Transverse colon (tissue), 4 donors: ENCODE data around the gene KANSL3. TPM values are rescaled to one million over a fixed set of nuclear protein-coding genes. Genes with fewer than 3 reads are reported as not detected.

Experiments used
- DNase-seq: peaks from one replicate; pipeline ENCODE4 v3.0.0-alpha.2; 2019
- H3K27ac ChIP-seq, 4 donors: fragments of 200-600 bp; sonication (generic); 2 replicates each; pipeline ENCODE4 v1.5.1; 2016 to 2018; ENCODE audit warnings: inconsistent platforms in 4 of 4
- H3K27me3 ChIP-seq: fragments of 200-600 bp; sonication (generic); 2 replicates; pipeline ENCODE4 v1.5.1; 2017; ENCODE audit warnings: inconsistent platforms
- H3K36me3 ChIP-seq, 4 donors: fragments of 200-600 bp; sonication (generic); 2 replicates each; pipeline ENCODE4 v1.5.1; 2017 to 2019; ENCODE audit warnings: inconsistent platforms in 4 of 4
- H3K4me1 ChIP-seq, 4 donors: fragments of 200-600 bp; sonication (generic); 2 replicates each; pipeline ENCODE4 v1.5.1; 2017 to 2020; ENCODE audit warnings: inconsistent platforms in 4 of 4
- H3K4me3 ChIP-seq, 4 donors: fragments of 200-600 bp; sonication (generic); 1 replicate in 1 of 4; 2 replicates in 3 of 4; pipeline versions ENCODE4 v1.5.1 to v1.6.1; 2017 to 2019; ENCODE audit warnings: inconsistent platforms in 4 of 4
- H3K9me3 ChIP-seq, 2 donors: fragments of 200-600 bp; sonication (generic); 2 replicates each; pipeline ENCODE4 v1.5.1; 2017 to 2019; ENCODE audit warnings: inconsistent platforms in 2 of 2
- EP300 ChIP-seq: sonication (generic); formaldehyde crosslinking; IDR thresholded peaks from one replicate; pipeline ENCODE4 v1.6.1; 2017; ENCODE audit warnings: antibody characterized with exemption, low read depth
- POLR2A ChIP-seq: fragments of 450-650 bp; IDR thresholded peaks from one replicate; pipeline ENCODE4 v1.6.1; 2016; ENCODE audit warnings: antibody characterized with exemption, mild to moderate bottlenecking, moderate library complexity
- POLR2AphosphoS5 ChIP-seq, 3 donors: sonication (generic); formaldehyde crosslinking; IDR thresholded peaks; one replicate each; pipeline ENCODE4 v1.6.1; 2016; ENCODE audit warnings: antibody characterized with exemption in 3 of 3
- WGBS, 2 donors: methylation state at CpG; one replicate each; pipeline ENCODE4 v1.1.5; 2018; ENCODE audit warnings: low coverage in 1 of 2; 5-methylcytosine and 5-hydroxymethylcytosine counted together
- in situ Hi-C, 4 donors: fragments of 200-750 bp; cut with MboI; loops; one replicate each; pipeline versions ENCODE4 v1.15.0 to v1.15.1; 2017; ENCODE audit warnings: low sequenced_read_pairs in 3 of 4, low pct_ligation_motif_present in 1 of 4, low pct_unique_long_range_greater_than_20kb in 1 of 4
- intact Hi-C: fragments of 100-400 bp; cut with DNase I; formaldehyde crosslinking; loops from one replicate; pipeline ENCODE4 v1.15.1; 2023; ENCODE audit warnings: low total_unique reads
- total RNA-seq, 4 donors: library from RNA; depleted of rRNA; stranded (reverse); fragments of >200 nt; gene quantifications; one replicate each; pipeline ENCODE4 v1.1.0, GENCODE V29; 2016
- TF ChIP-seq, protein P1 (sequence below), 5 experiments: fragments of 200-600 bp in 3 of 5; fragments of 450-650 bp in 2 of 5; sonication (generic) in 3 of 5; IDR thresholded peaks; 1 replicate in 2 of 5; 2 replicates in 3 of 5; pipeline ENCODE4 v1.5.1; 2016 to 2017; ENCODE audit warnings: antibody characterized with exemption in 5 of 5, inconsistent platforms in 3 of 5, mild to moderate bottlenecking in 2 of 5, moderate library complexity in 1 of 5

Gene KANSL3
- total RNA-seq, 4 donors from 2014 or later = 45.6 to 59.9 (median 53.4) TPM

GRCh38 chr2:96618596-96619283 lies 19.4 kb downstream of the KANSL3 start:
- intact Hi-C loops (no loop called here), in situ Hi-C loops (no loop called here)
- H3K4me3 ChIP-seq = no peak overlapping the region
- H3K36me3 ChIP-seq = peaks cover 0 to 21% (median 10%) of the 10 kb centered on the region in 4 donors
- H3K27ac ChIP-seq = no peak overlapping the region
- no peaks in the 10 kb centered on the region for H3K9me3 ChIP-seq
- 89 to 94% methylated on average over 2 to 8 of the region's 8 CpGs for WGBS, 2 donors
- H3K27me3 ChIP-seq = no peaks in the 10 kb centered on the region
- DNase-seq = no peak
- peaks cover 0 to 4% (median 0%) of the 10 kb centered on the region in 4 donors for H3K4me1 ChIP-seq
- TF ChIP-seq POLR2AphosphoS5 (IDR thresholded peaks at IDR 0.05) (no peak), EP300 (no peak), POLR2A (no peak)
- TF ChIP-seq, protein P1, sequence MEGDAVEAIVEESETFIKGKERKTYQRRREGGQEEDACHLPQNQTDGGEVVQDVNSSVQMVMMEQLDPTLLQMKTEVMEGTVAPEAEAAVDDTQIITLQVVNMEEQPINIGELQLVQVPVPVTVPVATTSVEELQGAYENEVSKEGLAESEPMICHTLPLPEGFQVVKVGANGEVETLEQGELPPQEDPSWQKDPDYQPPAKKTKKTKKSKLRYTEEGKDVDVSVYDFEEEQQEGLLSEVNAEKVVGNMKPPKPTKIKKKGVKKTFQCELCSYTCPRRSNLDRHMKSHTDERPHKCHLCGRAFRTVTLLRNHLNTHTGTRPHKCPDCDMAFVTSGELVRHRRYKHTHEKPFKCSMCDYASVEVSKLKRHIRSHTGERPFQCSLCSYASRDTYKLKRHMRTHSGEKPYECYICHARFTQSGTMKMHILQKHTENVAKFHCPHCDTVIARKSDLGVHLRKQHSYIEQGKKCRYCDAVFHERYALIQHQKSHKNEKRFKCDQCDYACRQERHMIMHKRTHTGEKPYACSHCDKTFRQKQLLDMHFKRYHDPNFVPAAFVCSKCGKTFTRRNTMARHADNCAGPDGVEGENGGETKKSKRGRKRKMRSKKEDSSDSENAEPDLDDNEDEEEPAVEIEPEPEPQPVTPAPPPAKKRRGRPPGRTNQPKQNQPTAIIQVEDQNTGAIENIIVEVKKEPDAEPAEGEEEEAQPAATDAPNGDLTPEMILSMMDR (IDR thresholded peaks at IDR 0.05) = no peak

DNA sequence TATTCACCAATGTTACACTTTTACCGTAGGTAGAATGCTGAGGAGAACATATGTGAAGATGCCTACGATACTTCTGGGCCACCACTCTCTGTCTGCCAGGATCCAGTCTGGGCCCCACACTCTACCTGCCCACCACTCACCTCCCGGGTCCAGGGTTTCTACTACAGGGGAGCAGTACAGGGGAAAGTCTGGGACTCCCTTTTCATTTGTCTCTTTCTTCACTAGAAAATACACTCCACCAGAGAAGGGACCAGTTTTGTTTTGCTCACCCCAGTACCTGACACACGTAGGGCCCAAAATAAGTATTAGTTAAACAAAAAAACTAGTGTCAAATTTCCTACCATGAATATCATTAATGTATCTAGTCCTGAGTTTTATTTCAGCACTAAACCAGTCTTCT lies 21.1 kb downstream of the KANSL3 start:
- in situ Hi-C loops (no loop called here), intact Hi-C loops (no loop called here)
- Histone ChIP-seq H3K27me3 (no peaks in the 10 kb centered on the region), H3K36me3 (peaks cover 0 to 38% (median 20%) of the 10 kb centered on the region in 4 donors), H3K9me3 (no peaks in the 10 kb centered on the region), H3K27ac (peak overlapping the region in 1 of 4 donors; percentile 33), H3K4me3 (no peak overlapping the region), H3K4me1 (peaks cover 0 to 4% (median 0%) of the 10 kb centered on the region in 4 donors)
- 86 to 96% methylated on average over 1 to 4 of the region's 4 CpGs for WGBS, 2 donors
- no peak for DNase-seq
- TF ChIP-seq, protein P1 (IDR thresholded peaks at IDR 0.05) = no peak
- TF ChIP-seq POLR2AphosphoS5 (IDR thresholded peaks at IDR 0.05) (no peak), POLR2A (no peak), EP300 (no peak)

- Histone ChIP-seq H3K4me1 (peaks cover 0 to 4% (median 0%) of the 10 kb centered on the region in 4 donors), H3K27ac (no peak overlapping the region), H3K27me3 (no peaks in the 10 kb centered on the region), H3K36me3 (peaks cover 0 to 42% (median 22%) of the 10 kb centered on the region in 4 donors), H3K9me3 (no peaks in the 10 kb centered on the region), H3K4me3 (no peak overlapping the region)
- in situ Hi-C loops = no loop called here
- DNase-seq = no peak
- 90 to 100% methylated on average over 1 to 6 of the region's 6 CpGs for WGBS, 2 donors
- no peak for TF ChIP-seq POLR2AphosphoS5 (IDR thresholded peaks at IDR 0.05)
- no peak for TF ChIP-seq EP300
- TF ChIP-seq, protein P1 (IDR thresholded peaks at IDR 0.05) = no peak
- no peak for TF ChIP-seq POLR2A
- intact Hi-C loops = no loop called here
Measured at GRCh38 chr2:96616535-96616934, 21.6 kb downstream of the KANSL3 start.

GRCh38 chr2:96616128-96616527 lies 22.0 kb downstream of the KANSL3 start:
- intact Hi-C loops = no loop called here
- WGBS, 2 donors = 89 to 100% methylated on average over 1 of the region's 1 CpG

More at GRCh38 chr2:96616128-96616527, 22.0 kb downstream of the KANSL3 start:
- H3K36me3 ChIP-seq = peaks cover 0 to 46% (median 23%) of the 10 kb centered on the region in 4 donors
- H3K4me1 ChIP-seq = peaks cover 0 to 4% (median 0%) of the 10 kb centered on the region in 4 donors
- no peak overlapping the region for H3K27ac ChIP-seq
- no peaks in the 10 kb centered on the region for H3K9me3 ChIP-seq
- no peak for DNase-seq
- no peaks in the 10 kb centered on the region for H3K27me3 ChIP-seq
- no peak overlapping the region for H3K4me3 ChIP-seq
- in situ Hi-C loops = no loop called here
- TF ChIP-seq POLR2A = no peak
- TF ChIP-seq, protein P1 (IDR thresholded peaks at IDR 0.05) = no peak
- no peak for TF ChIP-seq EP300
- TF ChIP-seq POLR2AphosphoS5 (IDR thresholded peaks at IDR 0.05) = no peak
